ENCODE measurements around the gene NOS2.
"Not testable (repeated sequence)": the region's sequence is repeated elsewhere in the genome, so short reads cannot be mapped to it uniquely, and the experiment has no call there.

NOS2 gene

GRCh38 chr17:27800522-27800921 lies at the start of gene NOS2:
Gene NOS2 (minus strand): TSS chr17:27800529. CDS start chr17:27798809, 1,720 bp downstream.
- no peak for DNase-seq (ENCODE audit: extremely low read depth in 1 of 2, low read depth in 1 of 2)

GRCh38 chr17:27849474-27850185 lies 49.3 kb upstream of the NOS2 start:
- DNase-seq (ENCODE audit: extremely low read depth in 1 of 2, low read depth in 1 of 2), result no peak

- DNase-seq (ENCODE audit: extremely low read depth in 1 of 2, low read depth in 1 of 2), result no peak
Measured at GRCh38 chr17:27848931-27849330, 48.6 kb upstream of the NOS2 start.

GRCh38 chr17:27846808-27847307 lies 46.5 kb upstream of the NOS2 start:
- DNase-seq (ENCODE audit: extremely low read depth in 1 of 2, low read depth in 1 of 2), result not testable (repeated sequence)

GRCh38 chr17:27846042-27846655 lies 45.8 kb upstream of the NOS2 start:
- peak in 1 of 2 donors; percentile 1 for DNase-seq (ENCODE audit: extremely low read depth in 1 of 2, low read depth in 1 of 2)

GRCh38 chr17:27845264-27846041 lies 45.1 kb upstream of the NOS2 start:
- DNase-seq (ENCODE audit: extremely low read depth in 1 of 2, low read depth in 1 of 2), result no peak

GRCh38 chr17:27840688-27841087 lies 40.4 kb upstream of the NOS2 start:
- no peak for DNase-seq (ENCODE audit: extremely low read depth in 1 of 2, low read depth in 1 of 2)

GRCh38 chr17:27840406-27840678 lies 40.0 kb upstream of the NOS2 start:
- not testable (repeated sequence) for DNase-seq (ENCODE audit: extremely low read depth in 1 of 2, low read depth in 1 of 2)

GRCh38 chr17:27839571-27840405 lies 39.5 kb upstream of the NOS2 start:
- not testable (repeated sequence) for DNase-seq (ENCODE audit: extremely low read depth in 1 of 2, low read depth in 1 of 2)

- not testable (repeated sequence) for DNase-seq (ENCODE audit: extremely low read depth in 1 of 2, low read depth in 1 of 2)
Measured at GRCh38 chr17:27838607-27839006, 38.3 kb upstream of the NOS2 start.

GRCh38 chr17:27837769-27838168 lies 37.4 kb upstream of the NOS2 start:
- not testable (repeated sequence) for DNase-seq (ENCODE audit: extremely low read depth in 1 of 2, low read depth in 1 of 2)

GRCh38 chr17:27836651-27837050 lies 36.3 kb upstream of the NOS2 start:
- DNase-seq (ENCODE audit: extremely low read depth in 1 of 2, low read depth in 1 of 2), result no peak

- no peak for DNase-seq (ENCODE audit: extremely low read depth in 1 of 2, low read depth in 1 of 2)
Measured at GRCh38 chr17:27834571-27834970, 34.2 kb upstream of the NOS2 start.

GRCh38 chr17:27832831-27833230 lies 32.5 kb upstream of the NOS2 start:
- no peak for DNase-seq (ENCODE audit: extremely low read depth in 1 of 2, low read depth in 1 of 2)

GRCh38 chr17:27829888-27830287 lies 29.6 kb upstream of the NOS2 start:
- DNase-seq (ENCODE audit: extremely low read depth in 1 of 2, low read depth in 1 of 2), result not testable (repeated sequence)

GRCh38 chr17:27829143-27829711 lies 28.9 kb upstream of the NOS2 start:
- DNase-seq (ENCODE audit: extremely low read depth in 1 of 2, low read depth in 1 of 2), result not testable (repeated sequence)

- no peak for DNase-seq (ENCODE audit: extremely low read depth in 1 of 2, low read depth in 1 of 2)
Measured at GRCh38 chr17:27825459-27825858, 25.1 kb upstream of the NOS2 start.

- no peak for DNase-seq (ENCODE audit: extremely low read depth in 1 of 2, low read depth in 1 of 2)
Measured at GRCh38 chr17:27824745-27825144, 24.4 kb upstream of the NOS2 start.

- no peak for DNase-seq (ENCODE audit: extremely low read depth in 1 of 2, low read depth in 1 of 2)
Measured at GRCh38 chr17:27824176-27824715, 23.9 kb upstream of the NOS2 start.

- not testable (repeated sequence) for DNase-seq (ENCODE audit: extremely low read depth in 1 of 2, low read depth in 1 of 2)
Measured at GRCh38 chr17:27822108-27822507, 21.8 kb upstream of the NOS2 start.

Data from activated CD8-positive, alpha-beta memory T cell treated with anti-CD3 and anti-CD28 coated beads for 1 hour (primary cell).